Coronary artery (tissue), 2 donors: ENCODE data around the gene SLC46A1.
A peak's percentile ranks its signal among the peaks of the same experiment; 100 is the strongest.

Source experiments
- DNase-seq: peaks from one replicate; pipeline ENCODE4 v3.0.0-alpha.2; 2017; ENCODE audit warnings: low spot score
- H3K27ac ChIP-seq, 2 donors: fragments of 200-600 bp; sonication (generic); one replicate each; pipeline ENCODE4 v1.5.1; 2016 to 2019
- H3K4me3 ChIP-seq: fragments of 200-600 bp; sonication (generic); 2 replicates; pipeline ENCODE4 v1.5.1; 2016; ENCODE audit warnings: mild to moderate bottlenecking, moderate library complexity
- TF ChIP-seq, protein P1 (sequence below): fragments of 200-600 bp; sonication (generic); IDR thresholded peaks from one replicate; pipeline ENCODE4 v1.5.1; 2019; ENCODE audit warnings: antibody characterized with exemption

Gene SLC46A1

GRCh38 chr17:28402844-28403243, 3.2 kb downstream of the SLC46A1 start:
- DNase-seq = no peak
- Histone ChIP-seq H3K4me3 (no peak overlapping the region), H3K27ac (no peak overlapping the region)
- TF ChIP-seq, protein P1, sequence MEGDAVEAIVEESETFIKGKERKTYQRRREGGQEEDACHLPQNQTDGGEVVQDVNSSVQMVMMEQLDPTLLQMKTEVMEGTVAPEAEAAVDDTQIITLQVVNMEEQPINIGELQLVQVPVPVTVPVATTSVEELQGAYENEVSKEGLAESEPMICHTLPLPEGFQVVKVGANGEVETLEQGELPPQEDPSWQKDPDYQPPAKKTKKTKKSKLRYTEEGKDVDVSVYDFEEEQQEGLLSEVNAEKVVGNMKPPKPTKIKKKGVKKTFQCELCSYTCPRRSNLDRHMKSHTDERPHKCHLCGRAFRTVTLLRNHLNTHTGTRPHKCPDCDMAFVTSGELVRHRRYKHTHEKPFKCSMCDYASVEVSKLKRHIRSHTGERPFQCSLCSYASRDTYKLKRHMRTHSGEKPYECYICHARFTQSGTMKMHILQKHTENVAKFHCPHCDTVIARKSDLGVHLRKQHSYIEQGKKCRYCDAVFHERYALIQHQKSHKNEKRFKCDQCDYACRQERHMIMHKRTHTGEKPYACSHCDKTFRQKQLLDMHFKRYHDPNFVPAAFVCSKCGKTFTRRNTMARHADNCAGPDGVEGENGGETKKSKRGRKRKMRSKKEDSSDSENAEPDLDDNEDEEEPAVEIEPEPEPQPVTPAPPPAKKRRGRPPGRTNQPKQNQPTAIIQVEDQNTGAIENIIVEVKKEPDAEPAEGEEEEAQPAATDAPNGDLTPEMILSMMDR = no peak

- H3K4me3 ChIP-seq = no peak overlapping the region
- H3K27ac ChIP-seq = peak overlapping the region in 1 of 2 donors; percentile 14
- no peak for DNase-seq
- TF ChIP-seq, protein P1 = no peak
Observed at GRCh38 chr17:28402224-28402630, 3.8 kb downstream of the SLC46A1 start.

GRCh38 chr17:28399808-28400207, 6.2 kb downstream of the SLC46A1 start:
- Histone ChIP-seq H3K27ac (no peak overlapping the region), H3K4me3 (no peak overlapping the region)
- DNase-seq = no peak
- TF ChIP-seq, protein P1 = no peak

- H3K4me3 ChIP-seq = no peak overlapping the region
- DNase-seq = no peak
- H3K27ac ChIP-seq = peak overlapping the region in 1 of 2 donors; percentile 35
- TF ChIP-seq, protein P1 = no peak
Observed at GRCh38 chr17:28398280-28398981, 7.6 kb downstream of the SLC46A1 start.

DNA sequence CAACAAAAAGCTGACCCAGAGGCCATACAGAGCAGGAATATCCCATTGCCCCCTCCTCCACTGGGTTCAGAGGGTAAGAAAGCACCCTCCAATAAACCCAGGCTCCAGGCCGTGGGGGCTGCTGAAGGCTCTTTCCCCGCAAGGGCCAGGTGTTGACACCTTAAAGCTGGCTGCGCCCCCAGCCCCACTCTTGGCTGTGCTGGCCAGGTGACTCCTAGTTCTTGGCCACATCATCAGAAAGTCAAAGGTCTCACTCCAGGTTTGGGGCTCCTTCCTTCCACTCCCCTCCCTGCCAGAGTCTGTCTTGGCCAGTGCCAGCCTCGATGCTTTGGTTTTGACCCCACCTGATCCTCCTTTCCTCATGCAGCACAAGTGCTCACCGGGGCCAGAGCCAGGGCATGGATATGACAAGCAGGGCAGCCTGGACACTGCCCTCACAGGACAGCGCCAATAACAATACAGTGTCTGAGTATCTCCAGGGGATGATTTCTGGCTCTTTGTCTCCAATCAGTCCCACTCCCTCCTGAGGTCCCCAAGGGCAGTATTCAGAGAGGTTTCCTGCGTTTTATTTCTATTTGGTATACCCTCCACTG, 8.2 kb downstream of the SLC46A1 start:
- no peak for DNase-seq
- peak overlapping the region in 1 of 2 donors; percentile 35 for H3K27ac ChIP-seq
- H3K4me3 ChIP-seq = no peak overlapping the region
- TF ChIP-seq, protein P1 = no peak

DNA sequence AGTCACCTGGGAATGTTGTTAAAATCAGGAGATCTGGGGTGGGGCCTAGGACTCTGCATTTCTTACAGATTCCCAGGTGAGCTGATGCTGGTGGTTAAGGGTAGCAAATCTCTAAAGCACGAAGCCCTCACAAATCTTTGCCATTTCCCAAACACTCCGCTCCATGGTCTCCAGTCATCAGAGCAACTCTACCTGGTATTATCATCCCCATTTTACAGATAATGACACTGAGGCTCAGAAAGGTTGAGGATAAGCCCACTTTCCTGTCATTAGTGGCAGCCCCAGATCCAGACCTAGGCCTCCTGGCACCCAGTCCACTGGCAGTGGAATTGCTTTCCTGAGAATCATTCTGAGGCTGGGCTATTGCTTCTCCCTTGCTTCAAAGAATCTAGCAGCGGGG, 8.7 kb downstream of the SLC46A1 start:
- H3K27ac ChIP-seq = no peak overlapping the region
- TF ChIP-seq, protein P1 = no peak
- no peak overlapping the region for H3K4me3 ChIP-seq
- no peak for DNase-seq

DNA sequence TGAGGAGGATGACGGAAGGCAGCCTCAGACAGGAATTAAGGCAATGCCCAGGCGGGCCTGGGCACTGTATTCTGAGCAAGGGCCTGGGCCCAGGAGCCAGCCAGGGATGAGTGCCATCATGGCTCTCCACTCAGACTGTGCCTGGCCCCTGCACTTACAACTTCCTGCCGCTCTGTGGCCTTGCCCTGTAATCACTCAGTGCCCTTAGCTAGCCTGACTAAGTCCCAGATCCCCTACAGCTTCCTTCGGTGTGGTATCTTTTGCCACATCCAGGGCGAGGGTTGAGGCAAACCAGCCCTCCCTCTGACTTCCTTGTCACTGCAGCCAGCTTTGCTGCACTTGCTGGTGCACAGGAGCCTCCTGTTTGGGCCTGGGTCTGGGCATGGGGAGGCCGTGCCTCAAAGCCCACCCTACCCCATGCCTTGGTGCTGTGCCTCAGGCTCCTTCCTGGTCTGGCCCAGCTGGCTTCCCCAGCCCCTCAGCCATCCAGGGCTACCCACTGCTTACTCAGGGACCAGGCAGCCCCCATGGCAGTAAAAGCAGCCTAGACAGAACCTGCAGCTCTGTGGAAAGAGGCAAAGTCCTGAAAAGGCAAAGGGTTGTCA, 9.3 kb downstream of the SLC46A1 start:
- H3K4me3 ChIP-seq = no peak overlapping the region
- DNase-seq = no peak
- TF ChIP-seq, protein P1 = no peak
- H3K27ac ChIP-seq = no peak overlapping the region
